Tibial nerve (tissue), 4 donors: ENCODE results near the gene STK25.

Source experiments
- CTCF ChIP-seq, 5 experiments: fragments of 200-600 bp in 3 of 5; fragments of 450-650 bp in 2 of 5; sonication (generic) in 3 of 5; IDR thresholded peaks; one replicate each; pipeline ENCODE4 v1.5.1; 2016 to 2019; ENCODE audit warnings: antibody characterized with exemption in 5 of 5, mild to moderate bottlenecking in 3 of 5, moderate library complexity in 2 of 5
- EP300 ChIP-seq, 2 donors: sonication (generic); formaldehyde crosslinking; IDR thresholded peaks; one replicate each; pipeline ENCODE4 v1.6.1; 2017; ENCODE audit warnings: antibody characterized with exemption in 2 of 2, mild to moderate bottlenecking in 1 of 2
- POLR2A ChIP-seq, 2 donors: fragments of 450-650 bp; IDR thresholded peaks; one replicate each; pipeline ENCODE4 v1.6.1; 2017; ENCODE audit warnings: antibody characterized with exemption in 2 of 2, mild to moderate bottlenecking in 2 of 2, moderate library complexity in 2 of 2

- TF ChIP-seq CTCF (IDR thresholded peaks at IDR 0.05) (no peak), POLR2A (IDR thresholded peaks at IDR 0.05) (no peak), EP300 (IDR thresholded peaks at IDR 0.05) (no peak)
Observed at GRCh38 chr2:241483305-241483704, 25.1 kb downstream of the STK25 start.
